ENCODE data around the gene C2CD3.
A peak's percentile ranks its signal among the peaks of the same experiment; 100 is the strongest.
"Not testable (repeated sequence)": the region's sequence is repeated elsewhere in the genome, so short reads cannot be mapped to it uniquely, and the experiment has no call there.

C2CD3 gene

DNA sequence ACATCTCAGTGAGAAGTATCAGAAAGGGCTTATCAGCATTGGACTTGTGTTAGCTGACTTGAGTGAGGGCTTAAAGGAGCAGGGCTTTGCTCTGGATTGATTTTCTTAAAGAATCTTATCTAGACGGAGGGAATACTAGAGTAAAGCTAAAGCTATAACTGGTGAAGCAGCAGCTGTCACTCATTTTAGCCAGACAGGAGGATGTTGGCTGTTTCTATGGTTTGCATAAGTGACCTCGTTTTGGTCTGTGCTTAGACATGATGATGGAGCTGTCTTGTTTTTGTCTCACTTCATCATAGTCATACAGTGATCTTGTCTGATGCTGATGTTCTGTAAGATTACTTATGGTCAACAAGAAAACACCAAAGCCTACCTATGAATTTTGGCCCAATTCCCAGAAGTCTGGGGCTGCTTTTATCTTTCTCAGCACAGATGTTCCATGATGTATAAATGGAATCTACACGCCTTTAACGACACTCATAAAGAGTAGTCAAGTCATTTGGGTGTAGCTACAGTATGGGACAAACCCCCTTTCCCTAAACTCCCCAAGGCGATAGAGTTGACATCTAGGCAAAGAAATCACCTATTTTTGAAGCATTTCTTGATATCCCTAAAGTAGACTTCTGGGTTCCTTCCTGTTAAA is 84.4 kb downstream of the C2CD3 start:
- no peak for DNase-seq (ENCODE audit: low read depth)
- H3K4me3 ChIP-seq (ENCODE audit: low read length): no peak overlapping the region
- TF ChIP-seq, protein P1, sequence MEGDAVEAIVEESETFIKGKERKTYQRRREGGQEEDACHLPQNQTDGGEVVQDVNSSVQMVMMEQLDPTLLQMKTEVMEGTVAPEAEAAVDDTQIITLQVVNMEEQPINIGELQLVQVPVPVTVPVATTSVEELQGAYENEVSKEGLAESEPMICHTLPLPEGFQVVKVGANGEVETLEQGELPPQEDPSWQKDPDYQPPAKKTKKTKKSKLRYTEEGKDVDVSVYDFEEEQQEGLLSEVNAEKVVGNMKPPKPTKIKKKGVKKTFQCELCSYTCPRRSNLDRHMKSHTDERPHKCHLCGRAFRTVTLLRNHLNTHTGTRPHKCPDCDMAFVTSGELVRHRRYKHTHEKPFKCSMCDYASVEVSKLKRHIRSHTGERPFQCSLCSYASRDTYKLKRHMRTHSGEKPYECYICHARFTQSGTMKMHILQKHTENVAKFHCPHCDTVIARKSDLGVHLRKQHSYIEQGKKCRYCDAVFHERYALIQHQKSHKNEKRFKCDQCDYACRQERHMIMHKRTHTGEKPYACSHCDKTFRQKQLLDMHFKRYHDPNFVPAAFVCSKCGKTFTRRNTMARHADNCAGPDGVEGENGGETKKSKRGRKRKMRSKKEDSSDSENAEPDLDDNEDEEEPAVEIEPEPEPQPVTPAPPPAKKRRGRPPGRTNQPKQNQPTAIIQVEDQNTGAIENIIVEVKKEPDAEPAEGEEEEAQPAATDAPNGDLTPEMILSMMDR (IDR thresholded peaks at IDR 0.05; ENCODE audit: insufficient read depth, low read depth, low read length, missing control alignments): no peak

DNA sequence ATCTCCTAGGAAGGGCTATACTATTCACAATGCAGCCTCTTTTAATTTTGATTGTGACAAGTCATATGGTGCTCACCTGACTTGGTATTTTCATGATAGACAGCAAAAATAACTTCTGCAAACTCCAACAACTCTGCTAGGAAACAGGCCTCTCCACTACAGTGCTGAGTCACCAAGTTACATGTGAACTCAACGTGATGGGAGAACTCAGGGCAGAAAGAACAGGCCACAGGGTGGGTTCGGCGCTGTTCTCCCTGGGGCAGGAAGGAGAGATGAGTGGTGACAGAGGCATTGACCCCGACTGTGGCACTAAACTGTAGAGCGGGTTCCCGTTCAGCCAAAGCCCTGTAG is 85.3 kb downstream of the C2CD3 start:
- TF ChIP-seq, protein P1 (IDR thresholded peaks at IDR 0.05; ENCODE audit: insufficient read depth, low read depth, low read length, missing control alignments): no peak
- DNase-seq (ENCODE audit: low read depth): peak; percentile 16
- no peak overlapping the region for H3K4me3 ChIP-seq (ENCODE audit: low read length)

DNA sequence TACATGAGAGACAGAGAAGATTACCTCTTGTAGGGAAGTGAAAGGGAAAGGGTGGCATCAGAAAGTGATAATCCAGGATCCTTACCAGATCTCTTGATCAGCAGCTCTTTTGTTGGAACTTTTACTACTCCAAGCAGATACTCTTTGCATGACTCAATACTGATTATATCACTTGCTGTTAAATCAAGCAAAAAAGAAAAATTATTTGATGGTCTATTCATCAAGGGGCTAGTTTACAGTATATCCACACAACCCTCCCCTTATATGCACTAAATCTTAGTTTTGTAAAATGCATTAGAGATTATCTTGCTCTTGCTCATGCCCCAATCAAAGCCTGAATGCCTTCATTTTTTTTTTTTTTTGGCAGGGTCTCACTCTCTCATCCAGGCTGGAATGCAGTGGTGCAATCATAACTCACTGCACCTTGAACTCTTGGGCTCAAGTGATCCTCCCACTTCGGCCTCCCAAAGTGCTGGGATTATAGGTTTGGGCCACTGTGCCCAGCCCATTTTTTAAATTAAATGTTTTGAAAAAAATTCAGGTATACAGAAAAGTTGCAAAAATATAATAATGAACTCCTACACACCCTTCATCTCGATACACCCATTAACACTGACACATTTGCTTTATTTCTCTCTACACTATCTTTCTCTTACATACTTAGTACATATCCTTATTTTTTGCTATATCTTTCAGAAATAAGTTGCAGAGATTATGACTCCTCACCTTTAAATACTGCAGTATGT is 85.8 kb downstream of the C2CD3 start:
- H3K4me3 ChIP-seq (ENCODE audit: low read length): no peak overlapping the region
- no peak for DNase-seq (ENCODE audit: low read depth)
- TF ChIP-seq, protein P1 (IDR thresholded peaks at IDR 0.05; ENCODE audit: insufficient read depth, low read depth, low read length, missing control alignments): no peak

DNA sequence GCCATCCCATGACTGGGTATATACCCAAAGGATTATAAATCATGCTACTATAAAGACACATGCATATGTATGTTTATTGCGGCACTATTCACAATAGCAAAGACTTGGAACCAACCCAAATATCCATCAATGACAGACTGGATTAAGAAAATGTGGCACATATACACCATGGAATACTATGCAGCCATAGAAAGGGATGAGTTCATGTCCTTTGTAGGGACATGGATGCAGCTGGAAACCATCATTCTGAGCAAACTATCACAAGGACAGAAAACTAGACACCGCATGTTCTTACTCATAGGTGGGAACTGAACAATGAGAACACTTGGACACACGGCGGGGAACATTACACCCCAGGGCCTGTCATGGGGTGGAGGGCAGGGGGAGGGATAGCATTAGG is 86.9 kb downstream of the C2CD3 start:
- DNase-seq (ENCODE audit: low read depth); H3K4me3 ChIP-seq (ENCODE audit: low read length): not testable (repeated sequence)

DNA sequence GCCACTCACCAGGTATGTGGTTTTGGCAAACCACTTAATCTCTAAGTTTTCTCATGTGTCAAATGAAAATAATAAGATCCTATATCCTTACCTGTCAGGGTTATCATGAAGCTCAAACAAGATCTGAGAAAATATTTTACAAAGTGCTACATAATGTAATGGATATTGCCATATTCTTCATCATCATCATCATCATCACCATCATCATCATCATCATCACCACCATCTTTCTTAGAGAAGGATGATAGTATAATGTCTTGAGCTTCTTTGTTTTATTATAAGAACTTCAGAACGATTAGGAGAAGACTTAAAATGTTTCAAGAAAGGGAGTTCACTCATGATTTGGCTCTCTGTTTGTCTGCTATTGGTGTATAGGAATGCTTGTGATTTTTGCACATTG is 89.4 kb downstream of the C2CD3 start:
- H3K4me3 ChIP-seq (ENCODE audit: low read length): no peak overlapping the region
- no peak for DNase-seq (ENCODE audit: low read depth)
- TF ChIP-seq, protein P1 (IDR thresholded peaks at IDR 0.05; ENCODE audit: insufficient read depth, low read depth, low read length, missing control alignments): no peak

DNA sequence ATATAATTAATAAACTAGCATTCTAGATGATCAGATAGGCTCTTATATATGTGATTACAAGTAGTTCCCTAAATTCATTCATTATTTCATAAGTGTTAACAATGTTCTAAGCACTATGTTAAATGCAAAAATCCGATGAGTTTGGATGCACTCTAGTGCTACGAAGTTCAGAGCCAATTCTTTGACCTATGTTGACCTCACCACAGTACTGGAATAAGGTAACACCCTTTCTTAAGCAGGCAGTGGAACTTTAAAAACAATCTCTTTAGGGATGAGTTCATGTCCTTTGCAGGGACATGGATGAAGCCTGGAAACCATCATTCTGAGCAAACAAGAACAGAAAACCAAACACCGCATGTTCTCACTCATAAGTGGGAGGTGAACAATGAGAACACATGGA is 93.6 kb downstream of the C2CD3 start:
- DNase-seq (ENCODE audit: low read depth): no peak
- no peak overlapping the region for H3K4me3 ChIP-seq (ENCODE audit: low read length)
- TF ChIP-seq, protein P1 (IDR thresholded peaks at IDR 0.05; ENCODE audit: insufficient read depth, low read depth, low read length, missing control alignments): no peak

DNA sequence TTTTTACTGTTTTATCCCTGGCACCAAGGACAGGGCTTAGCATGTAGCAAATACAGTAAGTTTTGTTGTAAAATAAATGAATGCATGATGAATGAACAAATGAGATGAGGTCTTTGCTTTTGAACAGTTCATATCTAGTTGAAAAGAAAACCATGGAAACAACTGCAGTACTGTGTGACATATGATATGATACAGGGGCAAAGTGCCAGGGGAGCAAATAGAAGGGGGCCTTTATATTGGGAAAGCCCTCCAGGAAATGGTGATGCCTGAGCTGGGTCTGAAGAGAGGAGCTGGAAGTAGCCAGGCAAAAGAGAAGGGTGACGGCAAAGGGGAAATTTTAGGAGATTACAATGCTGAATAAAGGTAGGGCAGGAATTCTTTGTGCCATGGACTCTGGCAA is 98.1 kb downstream of the C2CD3 start:
- TF ChIP-seq, protein P1 (IDR thresholded peaks at IDR 0.05; ENCODE audit: insufficient read depth, low read depth, low read length, missing control alignments): no peak
- no peak for DNase-seq (ENCODE audit: low read depth)
- no peak overlapping the region for H3K4me3 ChIP-seq (ENCODE audit: low read length)
